ENCODE data around the gene KBTBD2.

The KBTBD2 gene

DNA sequence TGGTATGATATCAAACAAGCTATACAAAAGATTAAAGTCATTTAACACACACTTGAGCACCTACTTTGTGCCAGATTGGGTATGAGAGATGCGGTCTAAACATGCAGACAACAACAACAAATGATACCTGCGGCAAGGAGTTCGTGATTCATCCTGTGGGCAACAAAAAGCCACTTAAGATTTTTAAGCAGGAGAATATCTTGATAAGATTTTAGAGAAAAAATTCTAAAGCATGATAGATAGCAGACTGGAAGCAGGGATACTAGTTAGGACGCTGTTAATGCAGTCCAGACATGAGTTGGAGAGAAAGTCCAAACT, 1.6 kb upstream of the KBTBD2 start:
- peak; percentile 60 for TF ChIP-seq ISL1 (CRISPR knock-in tag; IDR thresholded peaks at IDR 0.05)
- no peak for TF ChIP-seq PPARA (CRISPR knock-in tag; IDR thresholded peaks at IDR 0.05; ENCODE audit: borderline replicate concordance)
- no peak for ATAC-seq

DNA sequence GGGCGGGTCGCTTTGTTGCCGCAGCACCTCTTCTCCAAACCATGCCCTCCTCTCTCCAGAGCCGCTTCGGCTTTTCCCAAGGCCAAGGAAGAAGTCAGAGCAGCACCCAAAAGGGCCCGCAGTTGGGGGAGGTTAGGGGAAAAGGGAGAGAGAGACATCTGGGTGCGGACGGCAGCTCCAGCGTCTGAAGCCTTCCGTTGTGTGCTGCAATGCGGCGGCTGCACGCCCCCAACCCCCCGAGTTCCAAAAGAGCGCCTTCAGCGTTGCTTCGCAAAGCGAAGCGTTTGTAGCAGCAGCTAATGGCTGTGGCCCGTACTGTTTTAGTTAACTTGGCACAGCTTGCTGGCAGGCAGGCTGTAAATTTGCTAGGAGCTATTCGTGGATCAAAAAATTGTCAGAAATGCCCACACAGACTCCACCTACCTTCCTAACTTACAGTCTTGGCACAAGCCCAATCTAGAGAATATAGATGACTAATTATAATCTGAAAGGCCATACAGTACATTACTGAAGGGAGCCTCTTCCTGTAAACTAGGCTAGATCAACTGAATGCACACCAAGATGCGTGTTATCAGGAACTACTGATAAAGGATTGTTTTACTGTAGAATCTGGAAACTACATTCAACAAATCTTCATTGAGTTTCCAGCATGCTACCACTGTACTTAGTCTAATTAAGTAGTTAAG, 1.1 kb upstream of the KBTBD2 start:
- TF ChIP-seq ZNF8 (CRISPR knock-in tag; IDR thresholded peaks at IDR 0.05) (no peak), ESRRG (CRISPR knock-in tag; IDR thresholded peaks at IDR 0.05) (peak; percentile 22; the same call in 1 of the 2 replicates), GLIS3 (CRISPR knock-in tag; IDR thresholded peaks at IDR 0.05) (0 out of 2 replicates have a peak, but pooled peaks have one; percentile 76)
- ATAC-seq, result peak; percentile 48

DNA sequence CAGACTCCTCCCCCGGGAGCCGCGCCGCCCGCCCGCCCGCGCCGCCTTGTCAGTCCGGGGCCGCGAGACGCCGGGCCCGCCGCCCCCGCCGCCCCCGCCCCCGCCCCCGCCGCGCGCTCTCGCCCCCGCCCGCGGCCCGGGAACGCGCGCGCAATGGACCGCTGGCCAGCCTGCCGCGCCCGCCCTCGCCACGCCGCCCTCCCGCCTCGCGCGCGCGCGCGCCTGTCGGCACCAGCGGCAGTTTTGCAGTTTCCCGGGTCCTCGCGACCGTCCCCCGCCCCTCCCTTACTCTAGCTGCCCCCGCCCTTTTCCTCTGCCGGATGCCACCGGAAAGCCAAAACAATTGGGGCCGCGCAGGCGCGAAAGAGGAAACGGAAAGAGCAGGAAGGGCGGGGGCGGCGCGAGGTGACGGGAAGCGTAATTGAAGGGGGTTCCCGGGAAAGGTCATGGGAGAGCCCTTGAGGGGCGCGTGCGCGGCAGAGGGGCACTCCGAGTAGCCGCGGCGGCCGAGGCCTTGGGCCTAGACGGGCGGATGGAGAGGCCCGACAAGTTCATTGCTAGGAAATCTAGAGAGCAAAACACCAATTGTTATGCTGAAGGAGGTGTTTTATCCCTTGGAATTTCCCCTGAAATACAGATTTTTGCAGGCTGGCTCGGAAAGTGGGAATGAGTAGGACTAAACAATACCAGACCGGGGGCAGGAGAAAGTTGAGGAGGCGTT, 400 bp upstream of the KBTBD2 start:
- ATAC-seq, result peak; percentile 71
- TF ChIP-seq, protein P1, sequence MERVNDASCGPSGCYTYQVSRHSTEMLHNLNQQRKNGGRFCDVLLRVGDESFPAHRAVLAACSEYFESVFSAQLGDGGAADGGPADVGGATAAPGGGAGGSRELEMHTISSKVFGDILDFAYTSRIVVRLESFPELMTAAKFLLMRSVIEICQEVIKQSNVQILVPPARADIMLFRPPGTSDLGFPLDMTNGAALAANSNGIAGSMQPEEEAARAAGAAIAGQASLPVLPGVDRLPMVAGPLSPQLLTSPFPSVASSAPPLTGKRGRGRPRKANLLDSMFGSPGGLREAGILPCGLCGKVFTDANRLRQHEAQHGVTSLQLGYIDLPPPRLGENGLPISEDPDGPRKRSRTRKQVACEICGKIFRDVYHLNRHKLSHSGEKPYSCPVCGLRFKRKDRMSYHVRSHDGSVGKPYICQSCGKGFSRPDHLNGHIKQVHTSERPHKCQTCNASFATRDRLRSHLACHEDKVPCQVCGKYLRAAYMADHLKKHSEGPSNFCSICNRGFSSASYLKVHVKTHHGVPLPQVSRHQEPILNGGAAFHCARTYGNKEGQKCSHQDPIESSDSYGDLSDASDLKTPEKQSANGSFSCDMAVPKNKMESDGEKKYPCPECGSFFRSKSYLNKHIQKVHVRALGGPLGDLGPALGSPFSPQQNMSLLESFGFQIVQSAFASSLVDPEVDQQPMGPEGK (CRISPR knock-in tag; IDR thresholded peaks at IDR 0.05; ENCODE audit: borderline replicate concordance), result 0 out of 2 replicates have a peak, but pooled peaks have one; percentile 31
- 0 out of 2 replicates have a peak, but pooled peaks have one; percentile 18 for TF ChIP-seq ZNF70 (CRISPR knock-in tag; IDR thresholded peaks at IDR 0.05)
- no peak for TF ChIP-seq PPARA (CRISPR knock-in tag; IDR thresholded peaks at IDR 0.05; ENCODE audit: borderline replicate concordance)
- 0 out of 2 replicates have a peak, but pooled peaks have one; percentile 34 for TF ChIP-seq ZNF8 (CRISPR knock-in tag; IDR thresholded peaks at IDR 0.05)
- TF ChIP-seq ZC3H10 (CRISPR knock-in tag; IDR thresholded peaks at IDR 0.05), result no peak

DNA sequence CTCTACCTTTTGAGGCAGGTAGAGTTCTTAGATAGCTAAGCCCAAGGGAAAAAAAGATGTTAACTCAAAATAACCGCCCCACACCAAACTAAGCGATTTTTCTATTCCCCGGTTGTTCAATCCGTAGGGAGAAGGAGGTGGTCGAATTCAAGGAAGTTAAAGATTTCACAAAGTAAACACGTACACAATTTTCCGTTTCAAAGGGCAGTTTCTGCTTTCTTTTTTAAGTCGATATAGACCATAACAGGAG, 842 bp downstream of the KBTBD2 start:
- ATAC-seq, result no peak
- TF ChIP-seq RARB (CRISPR knock-in tag; IDR thresholded peaks at IDR 0.05), result no peak
- TF ChIP-seq ZFP3 (CRISPR knock-in tag; IDR thresholded peaks at IDR 0.05), result no peak
- TF ChIP-seq TCF4 (CRISPR knock-in tag; IDR thresholded peaks at IDR 0.05; ENCODE audit: borderline replicate concordance), result no peak
- TF ChIP-seq, protein P2, sequence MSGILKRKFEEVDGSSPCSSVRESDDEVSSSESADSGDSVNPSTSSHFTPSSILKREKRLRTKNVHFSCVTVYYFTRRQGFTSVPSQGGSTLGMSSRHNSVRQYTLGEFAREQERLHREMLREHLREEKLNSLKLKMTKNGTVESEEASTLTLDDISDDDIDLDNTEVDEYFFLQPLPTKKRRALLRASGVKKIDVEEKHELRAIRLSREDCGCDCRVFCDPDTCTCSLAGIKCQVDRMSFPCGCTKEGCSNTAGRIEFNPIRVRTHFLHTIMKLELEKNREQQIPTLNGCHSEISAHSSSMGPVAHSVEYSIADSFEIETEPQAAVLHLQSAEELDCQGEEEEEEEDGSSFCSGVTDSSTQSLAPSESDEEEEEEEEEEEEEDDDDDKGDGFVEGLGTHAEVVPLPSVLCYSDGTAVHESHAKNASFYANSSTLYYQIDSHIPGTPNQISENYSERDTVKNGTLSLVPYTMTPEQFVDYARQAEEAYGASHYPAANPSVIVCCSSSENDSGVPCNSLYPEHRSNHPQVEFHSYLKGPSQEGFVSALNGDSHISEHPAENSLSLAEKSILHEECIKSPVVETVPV (CRISPR knock-in tag; IDR thresholded peaks at IDR 0.05), result no peak
- no peak for TF ChIP-seq GLIS3 (CRISPR knock-in tag; IDR thresholded peaks at IDR 0.05)
- TF ChIP-seq, protein P3, sequence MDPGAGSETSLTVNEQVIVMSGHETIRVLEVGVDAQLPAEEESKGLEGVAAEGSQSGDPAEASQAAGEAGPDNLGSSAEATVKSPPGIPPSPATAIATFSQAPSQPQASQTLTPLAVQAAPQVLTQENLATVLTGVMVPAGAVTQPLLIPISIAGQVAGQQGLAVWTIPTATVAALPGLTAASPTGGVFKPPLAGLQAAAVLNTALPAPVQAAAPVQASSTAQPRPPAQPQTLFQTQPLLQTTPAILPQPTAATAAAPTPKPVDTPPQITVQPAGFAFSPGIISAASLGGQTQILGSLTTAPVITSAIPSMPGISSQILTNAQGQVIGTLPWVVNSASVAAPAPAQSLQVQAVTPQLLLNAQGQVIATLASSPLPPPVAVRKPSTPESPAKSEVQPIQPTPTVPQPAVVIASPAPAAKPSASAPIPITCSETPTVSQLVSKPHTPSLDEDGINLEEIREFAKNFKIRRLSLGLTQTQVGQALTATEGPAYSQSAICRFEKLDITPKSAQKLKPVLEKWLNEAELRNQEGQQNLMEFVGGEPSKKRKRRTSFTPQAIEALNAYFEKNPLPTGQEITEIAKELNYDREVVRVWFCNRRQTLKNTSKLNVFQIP (CRISPR knock-in tag; IDR thresholded peaks at IDR 0.05; ENCODE audit: borderline replicate concordance, low read depth), result no peak
- no peak for TF ChIP-seq ARNTL (CRISPR knock-in tag; IDR thresholded peaks at IDR 0.05; ENCODE audit: borderline replicate concordance, low read depth)
- TF ChIP-seq ZNF565 (CRISPR knock-in tag; conservative IDR thresholded peaks at IDR 0.05; ENCODE audit: low read depth), result no peak
- TF ChIP-seq SNAI2 (CRISPR knock-in tag; IDR thresholded peaks at IDR 0.05), result no peak
- no peak for TF ChIP-seq ESRRG (CRISPR knock-in tag; IDR thresholded peaks at IDR 0.05)
- TF ChIP-seq, protein P4, sequence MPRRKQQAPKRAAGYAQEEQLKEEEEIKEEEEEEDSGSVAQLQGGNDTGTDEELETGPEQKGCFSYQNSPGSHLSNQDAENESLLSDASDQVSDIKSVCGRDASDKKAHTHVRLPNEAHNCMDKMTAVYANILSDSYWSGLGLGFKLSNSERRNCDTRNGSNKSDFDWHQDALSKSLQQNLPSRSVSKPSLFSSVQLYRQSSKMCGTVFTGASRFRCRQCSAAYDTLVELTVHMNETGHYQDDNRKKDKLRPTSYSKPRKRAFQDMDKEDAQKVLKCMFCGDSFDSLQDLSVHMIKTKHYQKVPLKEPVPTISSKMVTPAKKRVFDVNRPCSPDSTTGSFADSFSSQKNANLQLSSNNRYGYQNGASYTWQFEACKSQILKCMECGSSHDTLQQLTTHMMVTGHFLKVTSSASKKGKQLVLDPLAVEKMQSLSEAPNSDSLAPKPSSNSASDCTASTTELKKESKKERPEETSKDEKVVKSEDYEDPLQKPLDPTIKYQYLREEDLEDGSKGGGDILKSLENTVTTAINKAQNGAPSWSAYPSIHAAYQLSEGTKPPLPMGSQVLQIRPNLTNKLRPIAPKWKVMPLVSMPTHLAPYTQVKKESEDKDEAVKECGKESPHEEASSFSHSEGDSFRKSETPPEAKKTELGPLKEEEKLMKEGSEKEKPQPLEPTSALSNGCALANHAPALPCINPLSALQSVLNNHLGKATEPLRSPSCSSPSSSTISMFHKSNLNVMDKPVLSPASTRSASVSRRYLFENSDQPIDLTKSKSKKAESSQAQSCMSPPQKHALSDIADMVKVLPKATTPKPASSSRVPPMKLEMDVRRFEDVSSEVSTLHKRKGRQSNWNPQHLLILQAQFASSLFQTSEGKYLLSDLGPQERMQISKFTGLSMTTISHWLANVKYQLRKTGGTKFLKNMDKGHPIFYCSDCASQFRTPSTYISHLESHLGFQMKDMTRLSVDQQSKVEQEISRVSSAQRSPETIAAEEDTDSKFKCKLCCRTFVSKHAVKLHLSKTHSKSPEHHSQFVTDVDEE (CRISPR knock-in tag; IDR thresholded peaks at IDR 0.05), result no peak
- TF ChIP-seq PPARA (CRISPR knock-in tag; IDR thresholded peaks at IDR 0.05; ENCODE audit: borderline replicate concordance), result no peak
- TF ChIP-seq, protein P5, sequence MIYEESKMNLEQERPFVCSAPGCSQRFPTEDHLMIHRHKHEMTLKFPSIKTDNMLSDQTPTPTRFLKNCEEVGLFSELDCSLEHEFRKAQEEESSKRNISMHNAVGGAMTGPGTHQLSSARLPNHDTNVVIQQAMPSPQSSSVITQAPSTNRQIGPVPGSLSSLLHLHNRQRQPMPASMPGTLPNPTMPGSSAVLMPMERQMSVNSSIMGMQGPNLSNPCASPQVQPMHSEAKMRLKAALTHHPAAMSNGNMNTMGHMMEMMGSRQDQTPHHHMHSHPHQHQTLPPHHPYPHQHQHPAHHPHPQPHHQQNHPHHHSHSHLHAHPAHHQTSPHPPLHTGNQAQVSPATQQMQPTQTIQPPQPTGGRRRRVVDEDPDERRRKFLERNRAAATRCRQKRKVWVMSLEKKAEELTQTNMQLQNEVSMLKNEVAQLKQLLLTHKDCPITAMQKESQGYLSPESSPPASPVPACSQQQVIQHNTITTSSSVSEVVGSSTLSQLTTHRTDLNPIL (CRISPR knock-in tag; IDR thresholded peaks at IDR 0.05; ENCODE audit: low read depth), result no peak
- TF ChIP-seq ZC3H10 (CRISPR knock-in tag; IDR thresholded peaks at IDR 0.05), result no peak
